Inflammatory macrophage treated with lipopolysaccharide for 4 hours (primary cell): Measurements from ENCODE around the gene FCRL4.
"Not testable (repeated sequence)": the region's sequence is repeated elsewhere in the genome, so short reads cannot be mapped to it uniquely, and the experiment has no call there.

Experiments used
- DNase-seq: peaks from one replicate; pipeline ENCODE4 v3.0.0-alpha.2; 2020

The FCRL4 gene

DNA sequence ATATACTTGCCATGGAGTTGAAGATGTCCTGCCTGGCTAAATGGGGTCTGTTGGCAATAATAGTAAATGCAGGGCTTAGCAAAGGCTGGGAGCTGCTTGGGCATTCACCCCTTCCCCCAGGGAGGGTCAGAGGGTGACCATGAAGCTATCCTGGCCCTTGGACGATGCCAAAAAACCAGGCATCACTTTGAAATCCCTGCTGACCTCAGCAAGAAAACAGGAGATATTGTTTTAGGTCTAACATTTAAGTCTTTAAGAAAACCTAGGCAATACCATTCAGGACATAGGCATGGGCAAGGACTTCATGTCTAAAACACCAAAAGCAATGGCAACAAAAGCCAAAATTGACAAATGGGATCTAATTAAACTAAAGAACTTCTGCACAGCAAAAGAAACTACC is 49.8 kb downstream of the FCRL4 start:
- not testable (repeated sequence) for DNase-seq

DNA sequence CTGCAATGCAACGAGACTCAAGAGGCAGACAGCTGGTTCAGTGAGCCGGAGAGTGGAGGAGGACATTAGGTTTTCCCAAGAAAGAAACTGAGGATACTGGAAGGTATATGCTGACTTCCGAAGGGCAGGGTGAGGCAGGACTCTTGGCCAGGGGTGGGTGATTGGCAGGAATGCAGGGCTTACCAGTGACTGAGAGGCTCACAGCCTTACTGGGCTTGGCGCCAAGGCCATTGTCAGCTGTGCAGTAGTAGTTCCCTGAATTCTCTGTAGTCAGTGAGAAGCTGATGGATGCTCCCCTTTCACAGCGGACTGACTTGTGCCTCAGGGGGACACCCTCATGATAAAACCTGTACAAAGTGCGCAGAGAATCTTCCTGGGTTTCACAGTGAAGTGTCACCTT is 55.2 kb downstream of the FCRL4 start:
- no peak for DNase-seq

DNA sequence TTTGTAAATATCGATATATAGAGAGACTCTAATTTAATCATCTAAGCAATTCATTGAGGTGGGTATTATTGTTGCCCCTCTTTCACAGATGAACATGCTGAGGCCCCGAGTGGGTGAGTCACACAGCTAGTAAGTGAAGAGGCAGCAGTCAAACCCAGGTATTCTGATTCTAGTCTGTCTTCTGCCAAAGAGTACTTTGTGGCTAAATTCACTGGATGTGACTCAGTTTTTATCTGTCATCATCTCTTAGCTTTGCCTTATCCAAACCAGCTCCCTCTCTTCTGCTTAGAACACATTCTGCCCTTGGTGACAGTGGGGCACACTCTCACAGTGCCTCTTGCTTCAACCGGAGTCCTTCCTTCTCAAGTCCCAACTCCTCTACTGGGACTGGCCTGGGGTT is 57.0 kb downstream of the FCRL4 start:
- DNase-seq, result no peak

DNA sequence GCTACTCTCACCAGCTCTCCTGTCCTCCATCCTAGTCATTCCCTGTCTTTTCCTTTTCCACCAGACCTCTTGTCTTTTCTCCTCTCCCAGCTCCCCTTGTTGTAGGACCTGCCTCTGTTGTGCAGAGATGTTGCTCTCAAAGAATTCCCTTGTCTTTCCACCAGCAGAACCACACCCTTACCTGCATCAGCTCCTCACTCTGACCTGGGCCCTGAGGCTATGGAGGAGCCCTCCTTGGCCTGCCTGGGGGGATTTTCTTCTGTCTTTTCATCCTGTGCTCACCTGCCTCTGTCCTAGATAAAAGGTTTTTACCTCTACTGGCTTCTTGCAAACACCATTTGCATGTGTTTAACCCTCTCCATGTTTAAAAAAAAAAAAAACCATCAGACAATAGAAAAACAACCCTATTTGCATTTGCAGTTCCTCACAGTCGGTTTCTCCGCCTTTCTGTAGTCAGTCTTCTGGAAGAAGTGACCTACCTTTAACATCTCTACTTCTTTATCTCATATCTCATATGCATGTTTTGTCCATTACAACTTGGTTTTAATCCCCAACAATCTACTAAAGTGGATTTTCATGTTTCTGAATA is 57.6 kb downstream of the FCRL4 start:
- no peak for DNase-seq

DNA sequence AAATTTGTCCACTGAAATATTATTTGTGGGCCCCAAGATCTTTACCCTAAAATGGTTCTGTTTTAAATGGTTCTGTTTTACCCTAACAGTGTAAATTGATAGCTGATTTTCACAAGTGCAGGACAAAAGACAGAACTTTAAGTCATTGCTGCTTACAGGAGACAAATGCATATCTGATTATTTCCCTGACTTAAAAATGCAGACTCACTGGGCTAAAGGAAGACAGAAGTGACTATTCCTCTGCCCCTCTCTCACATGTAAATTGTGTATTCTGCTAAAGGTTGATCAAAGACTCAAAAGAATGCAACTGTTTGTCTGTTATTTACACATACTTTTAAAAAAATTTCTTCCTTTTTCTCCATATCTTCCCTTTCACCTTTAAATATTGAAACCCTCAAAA is 58.3 kb downstream of the FCRL4 start:
- no peak for DNase-seq

DNA sequence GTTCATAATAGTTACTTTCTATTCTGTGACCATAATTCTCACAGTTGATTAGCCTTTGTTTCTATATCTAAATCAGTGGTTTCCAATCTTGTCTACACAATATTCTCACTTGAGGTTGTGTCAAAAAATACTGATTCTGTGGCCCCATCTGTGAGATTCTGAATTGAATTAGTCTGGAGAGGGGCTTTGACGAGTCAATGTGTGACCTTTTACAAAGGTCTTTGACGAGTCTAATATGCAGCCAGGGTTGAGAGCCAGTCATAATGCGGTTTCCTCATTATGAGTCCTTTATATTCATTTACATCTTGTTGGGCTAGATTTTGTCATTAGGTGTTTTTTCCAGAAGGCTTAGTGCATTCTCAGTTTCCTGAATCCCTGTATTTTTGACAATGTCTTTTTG is 65.3 kb downstream of the FCRL4 start:
- no peak for DNase-seq

DNA sequence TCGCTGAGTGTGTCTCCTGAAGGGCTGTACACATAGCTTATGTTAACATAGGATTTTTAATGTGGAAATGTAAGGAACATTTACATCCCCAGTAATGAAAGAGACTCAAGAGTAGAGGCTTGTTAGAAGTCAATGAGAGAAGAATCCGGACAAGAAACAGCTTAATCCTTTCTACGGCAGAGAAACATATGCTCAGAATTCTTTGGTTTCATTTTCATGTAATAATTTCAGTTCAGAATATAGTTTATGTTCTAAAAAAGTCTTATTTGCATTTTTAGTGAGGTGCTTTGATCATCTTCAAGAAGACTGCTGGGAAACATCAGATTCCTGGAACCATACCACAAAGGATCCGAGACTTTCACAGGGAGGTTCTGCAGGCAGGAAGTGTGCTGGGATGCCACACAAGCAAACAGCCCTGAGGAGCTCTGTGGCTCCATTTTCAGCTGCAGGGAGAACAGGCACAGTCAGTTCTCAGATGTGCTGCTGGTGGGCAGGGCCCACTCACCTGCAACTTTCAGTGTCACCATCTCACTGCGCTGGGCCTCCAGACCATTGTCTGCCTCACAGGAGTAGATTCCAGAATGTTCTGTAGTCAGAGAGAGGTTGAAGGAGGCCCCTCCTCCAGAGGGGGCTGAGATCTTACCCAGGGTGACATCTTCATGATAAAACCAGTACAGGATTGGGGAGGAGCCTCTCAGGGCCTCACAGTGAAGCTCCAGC is 74.0 kb downstream of the FCRL4 start:
- DNase-seq, result no peak
